ENCODE measurements around the gene KRTAP2-1.
"Not testable (repeated sequence)": the region's sequence is repeated elsewhere in the genome, so short reads cannot be mapped to it uniquely, and the experiment has no call there.

KRTAP2-1 gene, protein sequence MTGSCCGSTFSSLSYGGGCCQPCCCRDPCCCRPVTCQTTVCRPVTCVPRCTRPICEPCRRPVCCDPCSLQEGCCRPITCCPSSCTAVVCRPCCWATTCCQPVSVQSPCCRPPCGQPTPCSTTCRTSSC

DNA sequence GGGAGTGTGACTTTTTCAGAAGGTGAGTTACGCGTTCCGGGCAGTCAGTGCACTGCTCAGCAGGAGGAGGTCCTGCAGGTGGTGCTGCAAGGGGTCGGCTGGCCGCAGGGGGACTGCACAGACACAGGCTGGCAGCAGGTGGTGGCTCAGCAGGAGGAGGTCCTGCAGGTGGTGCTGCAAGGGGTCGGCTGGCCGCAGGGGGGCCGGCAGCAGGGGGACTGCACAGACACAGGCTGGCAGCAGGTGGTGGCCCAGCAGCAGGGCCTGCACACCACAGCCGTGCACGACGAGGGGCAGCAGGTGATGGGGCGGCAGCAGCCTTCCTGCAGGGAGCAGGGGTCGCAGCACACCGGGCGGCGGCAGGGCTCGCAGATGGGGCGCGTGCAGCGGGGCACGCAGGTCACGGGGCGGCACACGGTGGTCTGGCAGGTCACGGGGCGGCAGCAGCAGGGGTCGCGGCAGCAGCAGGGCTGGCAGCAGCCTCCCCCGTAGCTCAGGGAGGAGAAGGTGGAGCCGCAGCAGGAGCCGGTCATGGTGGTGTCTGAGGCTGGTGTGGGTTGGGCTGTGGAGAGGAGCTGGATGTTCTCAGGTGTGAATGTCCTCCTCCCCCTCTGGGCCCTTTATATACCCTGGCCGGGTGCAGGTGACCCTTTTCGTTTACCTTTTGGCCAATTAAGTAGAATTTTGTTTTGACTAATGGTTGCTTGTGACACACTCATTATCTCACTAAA lies at the start of gene KRTAP2-1:
KRTAP2-1 (minus strand) TSS at position 582 of the 731 bp plus-strand sequence; CDS start at position 533, 49 bp downstream.
- in situ Hi-C loops (cut with MboI; ENCODE audit: low sequenced_read_pairs): not testable (repeated sequence)

DNA sequence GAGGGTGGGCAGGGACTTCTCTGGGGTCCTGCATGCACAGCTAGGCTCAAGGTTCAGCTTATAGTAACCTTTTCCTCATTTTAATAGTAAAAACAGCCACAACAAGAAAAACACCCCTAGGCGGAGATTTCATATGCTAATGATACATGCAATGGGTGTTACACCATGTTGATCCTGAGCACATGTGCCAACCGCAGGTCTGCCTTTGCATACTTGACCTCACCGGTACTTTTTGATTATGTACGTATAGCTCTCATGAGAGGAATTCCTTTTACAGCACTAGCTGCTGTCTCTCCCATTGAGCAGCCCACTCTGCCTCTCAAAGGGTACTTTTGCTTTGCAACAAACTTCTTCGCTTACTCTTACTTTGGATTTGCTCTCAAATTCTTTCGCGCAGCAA lies 48.9 kb upstream of the KRTAP2-1 start:
- in situ Hi-C loops (cut with MboI; ENCODE audit: low sequenced_read_pairs): no loop called here

DNA sequence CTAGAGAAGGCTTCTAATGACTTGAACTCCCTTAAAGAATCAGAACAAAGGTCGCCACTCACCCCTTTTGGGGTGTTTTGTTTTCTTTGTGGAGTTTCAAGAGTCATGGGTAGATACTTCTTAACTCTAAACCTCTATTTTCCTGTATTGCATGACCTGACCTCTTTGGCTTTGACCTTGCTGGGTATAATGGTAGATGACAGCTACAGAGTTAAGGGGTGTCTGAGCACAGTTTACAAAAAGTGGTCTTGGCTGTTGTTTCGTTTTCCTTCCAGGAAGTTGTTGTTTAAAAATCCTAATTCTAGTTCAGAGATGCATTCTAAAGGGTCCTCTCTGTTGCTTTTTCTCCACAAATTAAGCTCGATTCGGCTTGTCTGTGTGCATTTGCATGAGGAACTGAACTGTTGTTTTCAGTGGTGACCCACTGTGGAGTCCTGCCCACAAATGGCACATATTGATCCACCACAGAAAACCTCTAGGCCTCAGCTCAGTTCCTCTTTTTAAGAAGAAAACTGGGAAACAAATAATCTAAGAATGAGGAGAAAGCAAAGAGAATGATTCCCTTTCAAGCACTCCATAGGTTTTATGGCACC lies 41.7 kb upstream of the KRTAP2-1 start:
- in situ Hi-C loops (cut with MboI; ENCODE audit: low sequenced_read_pairs): not testable (repeated sequence)

DNA sequence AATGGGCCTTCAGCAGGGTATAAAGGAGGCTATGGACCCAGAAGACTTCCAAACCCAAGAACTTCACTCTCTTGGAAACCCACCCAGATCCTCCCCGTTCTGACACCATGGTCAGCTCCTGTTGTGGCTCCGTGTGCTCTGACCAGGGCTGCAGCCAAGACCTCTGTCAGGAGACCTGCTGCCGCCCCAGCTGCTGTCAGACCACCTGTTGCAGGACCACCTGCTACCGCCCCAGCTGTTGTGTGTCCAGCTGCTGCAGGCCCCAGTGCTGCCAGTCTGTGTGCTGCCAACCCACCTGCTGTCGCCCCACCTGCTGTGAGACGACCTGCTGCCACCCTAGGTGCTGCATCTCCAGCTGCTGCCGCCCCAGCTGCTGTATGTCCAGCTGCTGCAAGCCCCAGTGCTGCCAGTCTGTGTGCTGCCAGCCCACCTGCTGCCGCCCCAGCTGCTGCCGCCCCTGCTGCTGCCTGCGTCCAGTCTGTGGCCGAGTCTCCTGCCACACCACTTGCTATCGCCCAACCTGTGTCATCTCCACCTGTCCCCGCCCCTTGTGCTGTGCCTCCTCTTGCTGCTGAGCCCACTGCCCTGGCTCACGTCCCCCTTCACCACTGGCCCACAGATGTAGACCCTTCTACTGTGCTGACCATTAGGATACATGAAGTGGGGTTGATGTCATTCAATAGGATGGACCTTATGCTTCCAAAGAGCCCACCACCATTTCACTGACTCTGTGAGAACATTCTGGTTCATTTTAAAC lies 37.2 kb upstream of the KRTAP2-1 start, which contains the start of gene KRTAP4-7:
KRTAP4-7 (plus strand) TSS at position 51 of the 757 bp plus-strand sequence; CDS start at position 108, 57 bp downstream.
- in situ Hi-C loops (cut with MboI; ENCODE audit: low sequenced_read_pairs): not testable (repeated sequence)

DNA sequence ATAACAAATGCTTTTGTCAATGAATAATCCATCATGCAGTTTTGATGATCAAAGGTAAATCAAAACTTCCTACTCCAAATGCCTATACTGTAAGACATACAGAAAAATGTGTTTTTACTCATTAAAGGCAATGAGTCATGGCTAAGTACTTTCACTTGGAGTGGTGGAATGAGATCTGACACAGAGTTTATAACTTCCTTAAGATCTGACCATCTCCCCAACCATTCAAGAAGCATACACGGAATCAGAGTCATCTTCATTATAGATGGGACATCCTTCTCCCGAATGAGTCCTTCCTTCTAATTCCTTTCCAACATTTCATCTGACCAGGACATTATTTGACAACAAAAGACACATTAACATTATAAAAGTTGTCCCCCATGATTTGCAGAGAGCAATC lies 36.3 kb upstream of the KRTAP2-1 start:
- in situ Hi-C loops (cut with MboI; ENCODE audit: low sequenced_read_pairs): not testable (repeated sequence)

DNA sequence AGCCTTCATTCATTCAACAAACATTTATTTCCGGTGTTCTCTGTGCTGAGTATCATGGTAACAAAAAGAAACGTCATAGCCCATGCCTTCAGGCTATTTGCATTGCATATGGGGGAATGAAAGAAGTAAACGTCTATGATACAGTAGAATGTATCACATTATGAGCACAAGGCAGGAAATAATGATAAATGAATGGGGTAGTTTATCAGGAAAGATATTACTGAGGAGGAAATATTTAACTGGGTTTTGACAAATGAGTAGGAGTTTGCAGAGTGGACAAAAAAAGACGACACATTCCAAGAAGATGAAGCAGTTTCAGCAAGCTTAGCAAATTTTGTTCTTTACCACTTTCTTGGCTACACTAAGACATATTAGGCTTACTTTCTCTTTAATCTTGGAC lies 35.5 kb upstream of the KRTAP2-1 start:
- in situ Hi-C loops (cut with MboI; ENCODE audit: low sequenced_read_pairs): no loop called here

DNA sequence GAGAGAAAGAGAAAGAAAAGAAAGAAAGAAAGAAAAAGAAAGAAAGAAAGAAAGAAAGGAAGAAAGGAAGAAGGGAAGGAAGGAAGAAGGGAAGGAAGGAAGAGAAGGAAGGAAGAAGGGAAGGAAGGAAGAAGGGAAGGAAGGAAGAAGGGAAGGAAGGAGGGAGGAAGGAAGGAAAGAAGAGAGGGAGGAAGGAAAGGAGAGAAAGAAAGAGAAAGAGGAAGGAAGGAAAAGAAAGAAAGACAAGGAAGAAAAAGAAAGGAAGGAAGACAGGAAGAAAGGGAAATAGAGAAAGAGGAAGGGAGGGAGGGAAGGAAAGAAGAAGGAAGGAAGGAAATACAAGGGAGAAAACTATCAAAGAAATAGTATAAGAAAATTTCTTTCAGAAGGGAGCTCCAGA lies 29.7 kb upstream of the KRTAP2-1 start:
- in situ Hi-C loops (cut with MboI; ENCODE audit: low sequenced_read_pairs): no loop called here

DNA sequence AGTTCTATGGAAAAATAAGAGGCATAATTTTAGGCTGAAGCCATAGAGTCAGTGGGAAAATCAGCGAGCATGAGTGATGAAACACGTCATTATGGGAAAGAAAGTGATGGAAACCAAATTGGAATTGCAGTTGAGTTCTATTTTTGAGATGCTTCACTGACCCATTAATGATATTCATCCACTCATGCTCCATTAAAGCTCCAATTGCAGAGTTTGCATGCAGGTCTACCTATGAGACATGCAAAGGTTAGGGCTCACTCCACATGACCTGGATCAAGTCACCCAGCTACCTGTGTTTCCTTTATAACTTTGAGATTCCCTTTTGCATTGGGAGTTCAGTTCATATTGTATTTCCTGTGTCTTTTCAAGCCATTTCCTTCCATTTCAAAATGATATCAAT lies 26.6 kb upstream of the KRTAP2-1 start:
- in situ Hi-C loops (cut with MboI; ENCODE audit: low sequenced_read_pairs): no loop called here

DNA sequence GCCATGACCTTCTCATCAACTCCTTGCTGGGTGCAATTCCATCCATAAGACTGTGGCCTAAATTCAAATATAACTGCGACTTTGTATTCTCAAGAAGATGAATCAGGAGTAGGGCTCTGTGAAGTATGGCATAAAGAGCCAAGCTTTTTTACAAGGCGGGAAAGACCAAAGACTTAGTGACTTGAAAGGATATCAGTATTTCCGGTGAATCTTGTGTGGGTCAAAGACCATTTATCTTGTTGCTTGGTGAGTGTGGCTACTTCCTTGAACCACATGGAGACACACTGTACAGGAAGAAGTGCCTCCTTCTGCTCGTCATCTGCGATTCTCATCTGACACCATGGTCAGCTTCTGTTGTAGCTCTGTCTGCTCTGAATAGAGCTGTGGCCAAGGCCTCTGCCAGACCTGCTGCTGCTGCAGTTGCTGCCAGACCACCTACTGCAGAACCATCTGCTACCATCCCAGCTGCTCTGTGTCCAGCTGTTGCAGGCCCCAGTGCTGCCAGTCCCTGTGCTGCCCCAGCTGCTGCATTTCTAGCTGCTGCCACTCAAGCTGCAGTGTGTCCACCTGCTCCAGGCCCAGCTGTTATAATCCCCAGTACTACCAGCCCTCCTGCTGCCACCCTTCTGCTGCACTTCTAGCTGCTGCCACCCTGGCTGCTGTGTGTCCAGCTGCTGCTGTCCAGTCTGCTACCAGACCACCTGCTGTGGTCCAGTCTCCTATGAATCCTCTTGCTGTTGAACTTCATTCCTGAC lies 24.7 kb upstream of the KRTAP2-1 start:
- in situ Hi-C loops (cut with MboI; ENCODE audit: low sequenced_read_pairs): no loop called here

DNA sequence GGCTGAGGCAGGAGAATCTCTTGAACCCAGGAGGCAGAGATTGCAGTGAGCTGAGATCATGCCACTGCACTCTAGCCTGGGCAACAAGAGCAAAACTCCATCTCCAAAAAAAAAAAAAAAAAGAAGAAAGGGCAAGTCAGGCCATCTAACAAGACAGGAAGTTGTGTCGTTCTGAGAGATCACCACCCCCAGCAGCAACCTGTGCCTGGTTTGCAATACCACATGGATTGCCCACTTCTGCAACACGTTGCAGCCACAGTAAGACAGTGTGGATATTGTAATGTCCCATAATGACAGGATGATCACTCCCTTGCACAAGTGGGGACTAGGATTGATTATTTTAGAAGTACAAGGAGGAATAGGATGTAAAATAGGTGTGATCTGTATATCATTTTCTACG lies 21.9 kb upstream of the KRTAP2-1 start:
- in situ Hi-C loops (cut with MboI; ENCODE audit: low sequenced_read_pairs): no loop called here

DNA sequence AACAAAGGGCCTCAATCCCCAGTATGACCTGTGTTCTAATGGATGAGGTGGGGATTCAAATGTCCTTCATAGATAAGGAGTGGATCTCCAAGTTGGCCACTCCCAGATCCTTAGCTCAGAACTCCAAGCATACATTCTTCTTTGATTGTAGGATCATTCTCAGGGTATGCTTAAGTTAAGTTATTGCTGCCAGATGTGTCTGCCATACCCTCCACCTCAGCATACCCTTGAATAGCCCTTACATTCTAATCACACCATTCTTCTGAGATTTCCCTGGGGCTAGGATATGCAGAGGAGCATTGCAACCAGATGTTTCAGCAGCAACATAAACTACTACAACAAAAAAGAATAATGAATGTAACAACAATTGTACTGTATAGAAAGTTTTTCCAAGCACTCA lies 20.2 kb upstream of the KRTAP2-1 start:
- in situ Hi-C loops (cut with MboI; ENCODE audit: low sequenced_read_pairs): no loop called here

DNA sequence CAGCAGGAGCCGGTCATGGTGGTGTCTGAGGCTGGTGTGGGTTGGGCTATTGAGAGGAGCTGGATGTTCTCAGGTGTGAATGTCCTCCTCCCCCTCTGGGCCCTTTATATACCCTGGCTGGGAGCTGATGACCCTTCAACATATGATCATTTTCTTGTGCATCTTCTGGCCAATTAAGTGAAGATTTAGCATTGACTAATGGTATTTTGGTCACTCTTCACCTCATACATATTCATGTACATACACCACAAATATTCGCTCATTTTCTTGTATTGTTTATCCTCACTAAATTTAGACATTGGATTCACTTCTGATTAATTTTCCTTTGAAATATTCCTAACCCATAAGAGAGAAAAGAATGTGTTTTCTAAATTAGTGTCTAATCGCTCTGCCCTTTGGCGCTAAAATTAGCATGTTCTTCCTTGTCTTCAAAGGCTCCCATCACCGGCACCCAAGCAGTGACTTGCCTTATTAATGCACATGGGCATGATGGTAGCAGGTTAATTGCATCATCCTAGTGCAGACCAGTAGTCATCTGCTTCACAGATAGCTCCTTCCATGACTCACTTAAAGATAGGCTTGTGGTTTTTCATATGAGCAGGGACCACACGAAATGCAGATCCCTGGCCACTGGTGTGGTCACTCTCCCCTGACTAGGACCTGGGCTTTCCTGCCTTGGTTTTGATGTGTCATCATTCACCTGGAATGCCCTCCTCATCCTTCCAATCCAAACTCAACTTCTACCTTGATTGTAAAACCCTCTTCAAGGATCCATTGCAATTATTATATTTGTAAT lies 18.9 kb upstream of the KRTAP2-1 start, which contains the start of gene KRTAP2-4:
KRTAP2-4 (minus strand) TSS at position 51 of the 796 bp plus-strand sequence; CDS start at position 17, 34 bp downstream.
- in situ Hi-C loops (cut with MboI; ENCODE audit: low sequenced_read_pairs): no loop called here

DNA sequence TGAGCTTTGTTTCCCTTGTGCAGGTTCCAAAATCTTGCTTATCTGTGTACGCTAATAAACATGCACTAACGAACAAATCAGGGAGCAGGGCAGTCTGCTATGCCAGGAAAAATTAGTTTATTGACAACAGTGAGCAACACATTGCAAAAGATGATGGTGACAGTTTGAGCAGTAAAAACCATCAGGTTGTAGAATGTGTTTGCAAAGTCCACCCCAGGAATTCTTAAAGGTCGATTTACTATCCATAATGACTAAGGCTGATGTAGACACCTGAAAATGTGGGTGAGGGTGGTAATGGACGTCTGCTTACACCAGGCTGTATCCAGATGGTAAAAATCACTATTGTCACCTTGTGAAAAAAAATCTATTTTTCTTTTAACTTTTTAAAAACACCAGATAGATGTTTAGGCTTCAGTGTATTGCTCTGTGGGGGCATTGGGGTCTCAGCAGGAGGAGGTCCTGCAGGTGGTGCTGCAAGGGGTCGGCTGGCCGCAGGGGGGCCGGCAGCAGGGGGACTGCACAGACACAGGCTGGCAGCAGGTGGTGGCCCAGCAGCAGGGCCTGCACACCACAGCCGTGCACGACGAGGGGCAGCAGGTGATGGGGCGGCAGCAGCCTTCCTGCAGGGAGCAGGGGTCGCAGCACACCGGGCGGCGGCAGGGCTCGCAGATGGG lies 18.0 kb upstream of the KRTAP2-1 start:
- in situ Hi-C loops (cut with MboI; ENCODE audit: low sequenced_read_pairs): not testable (repeated sequence)

DNA sequence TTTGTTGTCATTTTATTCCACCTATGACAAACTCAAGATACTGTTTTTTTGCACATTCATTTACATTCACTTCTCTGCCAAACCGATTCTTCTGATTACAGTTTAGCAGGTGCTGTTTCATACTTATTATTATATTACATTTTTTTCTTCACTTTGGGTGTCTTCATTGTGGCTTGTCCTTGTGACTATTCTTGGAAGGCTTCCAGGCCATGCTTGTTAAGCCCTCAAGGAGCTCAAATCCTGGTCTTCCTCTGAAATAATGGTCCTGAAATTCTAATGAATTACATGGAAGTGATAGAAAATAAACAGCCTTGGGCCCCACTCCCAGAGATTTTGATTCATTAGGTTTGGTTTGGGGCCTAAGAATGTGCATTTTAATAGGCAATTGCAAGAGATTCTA lies 17.2 kb upstream of the KRTAP2-1 start:
- in situ Hi-C loops (cut with MboI; ENCODE audit: low sequenced_read_pairs): no loop called here

DNA sequence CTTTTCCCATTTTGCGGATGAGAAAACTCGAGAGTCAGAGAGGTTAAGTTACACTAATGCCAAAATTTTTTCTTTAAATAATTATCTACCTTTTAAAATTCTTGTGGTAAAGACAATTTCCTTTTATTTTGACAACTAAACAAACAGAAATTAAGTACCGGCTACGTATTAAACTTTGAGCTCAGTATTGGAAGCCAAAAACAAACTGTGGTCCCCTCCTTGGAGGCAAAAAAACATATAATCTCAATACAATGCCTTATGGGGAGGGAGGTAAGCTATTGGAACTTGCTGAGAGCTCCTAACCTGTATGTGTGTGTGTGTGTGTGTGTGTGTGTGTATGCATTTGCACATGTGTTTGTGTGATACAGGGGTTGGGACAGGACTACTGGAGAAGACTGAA lies 16.3 kb upstream of the KRTAP2-1 start:
- in situ Hi-C loops (cut with MboI; ENCODE audit: low sequenced_read_pairs): no loop called here

DNA sequence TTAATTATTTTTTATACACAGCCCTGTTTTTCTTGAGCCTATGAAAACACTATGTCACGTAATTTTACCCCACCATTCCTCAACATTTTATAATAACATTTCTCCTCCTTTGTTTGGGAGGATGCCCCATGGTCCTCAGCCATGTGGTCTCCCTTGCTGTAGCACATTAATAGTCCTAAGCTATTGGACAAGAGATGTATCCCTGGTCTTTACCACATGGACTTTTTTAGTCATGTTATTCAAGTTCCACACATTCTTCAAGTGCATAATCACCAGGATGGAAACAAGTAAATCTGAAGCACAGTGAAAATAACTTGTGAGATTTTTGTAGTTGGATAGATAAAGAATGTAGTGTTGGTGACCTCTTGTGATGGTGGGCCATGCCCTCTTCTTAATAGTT lies 14.8 kb upstream of the KRTAP2-1 start:
- in situ Hi-C loops (cut with MboI; ENCODE audit: low sequenced_read_pairs): no loop called here

DNA sequence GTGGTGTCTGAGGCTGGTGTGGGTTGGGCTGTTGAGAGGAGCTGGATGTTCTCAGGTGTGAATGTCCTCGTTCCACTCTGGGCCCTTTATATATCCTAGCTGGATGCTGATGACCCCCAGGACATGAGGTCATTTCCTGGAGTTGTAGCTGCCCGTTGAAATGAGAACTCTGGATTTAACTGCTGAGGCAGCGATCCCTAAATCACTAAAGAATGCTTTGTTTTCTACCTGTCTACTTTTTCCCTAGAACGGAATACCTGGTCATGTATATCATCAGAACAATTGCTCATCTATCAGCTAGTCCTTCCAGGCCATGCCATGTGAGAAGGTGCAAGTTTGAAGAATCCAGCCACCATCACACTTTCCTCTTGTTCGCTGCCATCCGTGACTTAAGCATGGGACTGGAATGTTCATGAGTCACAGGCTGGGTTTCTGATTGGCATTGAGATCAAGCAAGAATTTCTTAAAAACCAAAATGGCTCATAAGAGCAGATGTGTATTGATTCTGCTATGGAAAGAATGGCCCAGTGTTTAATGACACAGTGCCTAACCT lies 13.0 kb upstream of the KRTAP2-1 start, which contains the start of gene KRTAP2-3:
KRTAP2-3 (minus strand) TSS at position 63 of the 553 bp plus-strand sequence. CDS start 64 bp downstream, outside the sequence.
- in situ Hi-C loops (cut with MboI; ENCODE audit: low sequenced_read_pairs): no loop called here

DNA sequence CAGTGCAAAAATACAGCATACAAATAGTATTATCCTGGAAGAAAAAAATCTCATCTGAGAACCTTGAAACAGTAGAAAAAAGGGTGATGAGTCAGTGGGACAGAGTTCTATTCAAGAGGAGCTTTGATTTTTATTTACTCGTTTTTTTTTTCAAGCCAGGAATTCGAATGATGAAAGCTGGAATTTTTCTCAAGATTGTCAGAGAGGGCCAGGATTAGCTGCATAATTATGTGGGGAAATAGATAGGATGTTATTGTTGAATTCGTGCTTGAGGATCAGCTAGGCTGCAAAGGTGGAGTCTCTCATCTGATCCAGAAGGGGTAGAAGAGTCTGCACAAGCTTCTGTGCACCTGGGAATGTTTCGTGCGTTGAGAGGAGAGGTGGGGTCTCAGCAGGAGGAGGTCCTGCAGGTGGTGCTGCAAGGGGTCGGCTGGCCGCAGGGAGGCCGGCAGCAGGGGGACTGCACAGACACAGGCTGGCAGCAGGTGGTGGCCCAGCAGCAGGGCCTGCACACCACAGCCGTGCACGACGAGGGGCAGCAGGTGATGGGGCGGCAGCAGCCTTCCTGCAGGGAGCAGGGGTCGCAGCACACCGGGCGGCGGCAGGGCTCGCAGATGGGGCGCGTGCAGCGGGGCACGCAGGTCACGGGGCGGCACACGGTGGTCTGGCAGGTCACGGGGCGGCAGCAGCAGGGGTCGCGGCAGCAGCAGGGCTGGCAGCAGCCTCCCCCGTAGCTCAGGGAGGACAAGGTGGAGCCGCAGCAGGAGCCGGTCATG lies 12.3 kb upstream of the KRTAP2-1 start:
- in situ Hi-C loops (cut with MboI; ENCODE audit: low sequenced_read_pairs): not testable (repeated sequence)

All from HL-60/S4 treated with phorbol 12-myristate 13-acetate at 8.2 ng/mL for 4 days and 3 days (cell line).